Hindlimb muscle (tissue), 1 donor: ENCODE data around the gene PTGIR. TPM values are rescaled to one million over a fixed set of nuclear protein-coding genes. Genes with fewer than 3 reads are reported as not detected.
A peak's percentile ranks its signal among the peaks of the same experiment; 100 is the strongest.
"Not testable (repeated sequence)": the region's sequence is repeated elsewhere in the genome, so short reads cannot be mapped to it uniquely, and the experiment has no call there.

Experiments used
- DNase-seq: peaks from one replicate; pipeline ENCODE4 v3.0.0-alpha.2; 2013
- polyA plus RNA-seq: library from polyadenylated mRNA; unstranded; fragments of 120-200 nt; gene quantifications from one replicate; pipeline ENCODE4 v1.2.1, GENCODE V29; 2013; ENCODE audit not compliant: insufficient read length

PTGIR gene
- polyA plus RNA-seq, 1 donor: 2.3 TPM

DNA sequence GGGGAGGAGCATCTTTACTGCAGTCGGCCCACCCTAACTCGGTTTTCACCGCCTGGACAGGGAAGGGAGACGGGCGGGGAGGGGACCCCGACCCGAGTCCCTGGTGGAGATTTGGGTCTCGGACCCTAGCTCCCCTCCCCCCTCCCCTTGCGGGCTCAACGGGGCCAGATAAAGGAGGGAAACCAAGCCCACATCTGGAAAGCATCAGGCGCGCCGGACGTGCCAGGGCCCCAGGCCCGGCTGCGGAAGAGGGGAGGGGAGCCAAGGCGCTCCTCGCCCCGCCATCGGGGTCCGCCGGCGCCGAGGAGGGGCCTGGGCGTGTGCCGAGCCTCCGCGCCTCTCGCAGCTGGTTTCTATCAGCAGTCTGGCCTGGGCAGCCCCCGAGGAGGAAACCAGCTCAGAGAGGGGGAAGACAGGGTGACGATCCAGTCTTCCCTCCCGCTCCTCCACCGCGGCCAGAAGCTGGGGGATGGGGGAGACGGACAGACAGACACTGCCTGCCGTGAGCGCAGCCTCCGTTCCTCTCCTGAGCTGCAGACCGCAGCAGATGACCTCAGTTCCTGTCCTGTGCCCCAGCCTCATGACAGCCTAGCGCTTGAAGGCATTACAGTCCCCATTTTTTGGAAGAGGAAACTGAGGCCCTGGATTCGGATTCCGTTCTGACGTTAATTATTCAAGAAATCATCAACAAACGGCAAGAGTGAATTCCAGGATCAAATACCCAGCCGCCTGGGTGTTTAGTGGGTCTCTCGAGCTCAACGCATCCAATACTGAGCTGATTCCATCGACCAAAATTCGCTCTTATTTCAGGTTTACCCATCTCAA, 14.7 kb upstream of the PTGIR start:
- DNase-seq: peak; percentile 88

- DNase-seq: no peak
These were observed 12.3 kb upstream of the PTGIR start for GRCh38 chr19:46637224-46637623.

DNA sequence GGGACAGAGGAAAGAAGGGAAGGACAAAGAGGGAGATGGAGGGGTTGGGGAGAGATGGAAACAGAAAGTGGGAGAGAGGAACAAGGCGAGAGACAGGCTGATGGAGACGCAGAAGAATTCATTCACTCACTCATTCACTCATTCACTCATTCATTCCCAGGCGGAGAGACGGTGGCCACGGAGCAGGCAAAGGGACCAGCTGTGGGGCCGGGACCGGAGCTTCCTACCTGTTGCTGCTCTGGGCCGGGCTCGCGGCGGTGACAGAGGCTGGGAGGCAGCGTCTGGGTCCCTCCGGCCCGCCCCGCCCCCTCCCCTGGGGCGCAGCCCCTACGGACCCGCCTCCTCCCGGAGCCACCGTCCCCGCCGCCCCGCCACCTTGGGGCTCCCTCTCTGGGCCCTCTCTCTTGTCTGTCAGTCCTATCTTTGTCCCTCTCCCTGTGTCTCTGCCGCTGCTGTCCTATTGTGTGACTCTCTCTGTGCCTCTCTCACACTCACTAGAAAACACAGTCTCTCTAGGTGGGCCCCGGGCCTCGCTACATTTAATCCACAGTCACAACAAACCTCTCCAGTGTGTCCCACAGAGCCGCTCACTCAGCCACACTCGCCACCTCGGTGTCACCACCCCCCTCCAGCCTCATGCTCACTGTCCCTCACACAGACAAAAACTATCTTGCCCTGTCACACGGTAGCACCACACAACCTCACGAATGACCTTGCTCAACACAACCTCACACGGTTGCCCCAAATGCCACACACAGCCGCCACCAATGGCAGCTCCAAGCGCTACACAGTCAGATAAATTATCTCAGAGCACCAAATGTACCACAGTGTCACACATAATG, 11.3 kb upstream of the PTGIR start, which contains the start of gene GNG8:
Gene GNG8, minus strand, starts transcription at position 283 of the 842 bp plus-strand sequence. CDS start 1,520 bp downstream, outside the sequence.
- DNase-seq: no peak

DNA sequence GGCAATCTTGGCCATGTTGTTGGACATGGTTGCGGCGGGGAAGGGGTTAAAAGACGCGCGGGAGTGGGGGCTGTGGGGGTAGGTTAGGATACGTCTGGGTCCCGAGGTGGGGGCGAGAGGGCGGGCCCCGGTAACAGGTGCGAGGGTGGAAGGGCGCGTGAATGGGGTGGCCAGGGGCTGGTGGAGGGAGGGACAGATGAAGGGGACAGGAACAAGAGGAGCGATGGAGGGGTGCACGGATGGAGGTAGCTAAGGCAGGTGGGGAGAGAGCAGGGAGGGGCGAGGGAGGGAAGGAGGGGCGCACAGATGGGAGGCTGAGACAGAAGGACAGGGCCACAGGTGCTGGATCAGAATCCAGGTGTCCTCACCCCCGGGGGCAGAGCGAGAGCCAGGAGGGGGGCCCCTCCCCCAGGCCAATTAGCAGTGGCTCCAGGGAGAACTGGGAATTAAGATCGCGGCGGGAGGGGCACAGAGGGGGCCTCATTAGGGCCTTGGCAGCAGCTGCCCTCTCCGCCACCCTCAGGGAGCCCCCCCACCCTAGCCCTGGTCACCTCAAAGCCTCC, 9.8 kb upstream of the PTGIR start:
- DNase-seq: no peak

DNA sequence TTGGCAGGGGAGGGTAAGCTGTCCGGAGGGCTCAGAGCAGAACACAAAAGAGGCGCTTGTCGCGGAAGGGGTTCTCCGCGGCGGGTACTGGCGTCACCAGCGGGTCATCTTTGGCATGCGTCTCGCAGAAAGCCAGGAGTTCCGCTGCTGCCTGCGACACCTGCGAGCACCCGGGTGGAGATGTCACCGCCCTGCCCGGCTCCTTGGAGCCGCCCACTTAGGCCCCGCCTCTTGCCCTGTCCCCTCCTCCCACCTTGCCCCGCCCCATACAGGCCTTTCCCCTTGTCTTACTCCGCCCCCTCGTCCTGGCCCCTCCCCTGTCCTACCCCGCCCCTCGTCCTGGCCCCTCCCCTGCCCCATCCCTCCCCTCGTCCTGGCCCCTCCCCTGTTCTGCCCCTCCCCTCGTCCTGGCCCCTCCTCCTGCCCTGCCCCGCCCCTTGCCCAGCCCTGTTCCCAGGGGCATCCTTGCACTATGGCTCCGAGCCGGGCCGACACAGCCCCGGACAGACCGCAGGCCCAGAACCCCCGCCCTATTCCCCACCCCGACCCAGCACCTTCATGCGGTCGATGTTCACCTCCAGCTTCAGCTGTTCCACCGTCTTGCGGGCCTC, 9.3 kb upstream of the PTGIR start:
- DNase-seq: no peak

DNA sequence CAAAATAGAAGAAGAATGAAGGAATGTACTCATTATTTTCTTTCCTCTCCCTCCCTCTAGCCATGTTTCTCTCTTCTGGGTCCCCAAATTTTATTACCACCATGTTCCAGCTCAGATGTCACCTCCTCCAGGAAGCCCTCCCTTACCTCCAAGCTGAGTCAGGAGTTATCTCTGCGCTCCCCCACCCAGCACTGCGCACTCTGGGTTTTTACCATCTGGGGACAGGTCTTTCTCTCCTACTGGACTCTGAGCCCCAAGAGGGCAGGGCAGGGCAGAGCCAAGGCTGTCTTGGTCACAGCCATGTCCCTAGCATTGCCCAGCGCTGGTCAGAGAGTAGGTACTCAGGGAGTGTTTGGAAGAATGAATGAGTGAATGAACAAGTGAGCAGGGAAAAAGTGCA, 8.2 kb upstream of the PTGIR start:
- no peak for DNase-seq

DNA sequence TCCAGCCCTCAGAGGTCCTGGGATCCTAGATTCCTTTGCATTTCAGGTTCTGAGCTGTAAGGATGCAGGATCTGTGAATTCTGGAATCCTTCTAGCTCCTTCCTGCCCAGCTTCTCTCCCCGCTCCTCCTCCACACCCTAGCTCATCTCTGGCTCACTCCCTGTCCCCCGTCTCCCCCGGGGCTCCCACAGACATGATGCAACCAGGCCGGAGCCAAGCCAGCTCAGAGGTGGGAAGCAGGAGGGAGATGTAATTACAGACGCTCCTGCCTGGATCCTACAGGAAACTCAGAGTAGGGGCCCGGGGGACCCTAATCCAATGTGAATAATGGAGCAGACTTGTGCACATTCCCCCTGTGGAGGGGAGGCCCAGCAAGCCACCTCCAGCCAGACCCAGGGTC, 6.6 kb upstream of the PTGIR start:
- DNase-seq: no peak

- DNase-seq: no peak
These were observed 5.8 kb upstream of the PTGIR start for GRCh38 chr19:46630586-46631205.

GRCh38 chr19:46629546-46630025, 4.7 kb upstream of the PTGIR start:
- no peak for DNase-seq

DNA sequence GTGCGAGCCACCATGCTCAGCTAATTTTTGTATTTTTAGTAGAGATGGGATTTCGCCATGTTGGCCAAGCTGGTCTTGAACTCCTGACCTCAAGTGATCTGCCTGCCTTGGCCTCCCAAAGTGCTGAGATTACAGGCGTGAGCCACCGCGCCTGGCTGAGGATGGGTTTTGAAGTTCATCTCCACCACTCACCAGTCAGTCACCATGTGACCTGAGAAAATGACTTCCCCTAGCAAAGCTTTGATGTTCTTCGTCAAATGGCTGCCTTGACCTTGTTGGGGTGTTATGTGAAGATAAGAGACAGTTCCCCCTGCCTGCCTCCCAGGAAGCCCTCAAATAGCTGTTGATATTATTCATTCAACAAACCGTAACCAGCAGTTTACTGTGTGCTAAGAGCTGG, 4.1 kb upstream of the PTGIR start:
- DNase-seq: not testable (repeated sequence)

DNA sequence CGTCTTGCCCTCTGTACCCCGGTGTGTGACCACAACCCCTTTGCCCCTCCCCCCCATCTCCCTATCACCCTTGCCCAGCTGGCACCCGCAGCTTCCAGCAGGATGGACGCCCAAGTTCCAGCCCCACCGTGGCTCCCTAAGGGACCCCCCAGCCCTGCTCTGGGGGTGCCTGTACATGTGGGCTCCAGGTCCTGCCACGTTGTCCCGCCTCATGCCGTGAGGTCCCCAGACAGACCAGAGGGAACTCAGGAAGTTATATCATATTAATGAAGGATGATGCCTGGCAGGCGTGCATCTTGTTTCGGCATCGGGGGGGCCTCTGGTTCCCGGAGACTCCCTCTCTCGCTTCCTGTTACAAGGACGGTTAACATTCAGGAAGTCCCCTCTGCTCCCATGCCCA, 1.6 kb upstream of the PTGIR start:
- no peak for DNase-seq

- DNase-seq: no peak
These were observed 842 bp upstream of the PTGIR start for GRCh38 chr19:46625731-46626130.

- DNase-seq: no peak
These were observed 880 bp downstream of the PTGIR start for GRCh38 chr19:46623915-46624502.

DNA sequence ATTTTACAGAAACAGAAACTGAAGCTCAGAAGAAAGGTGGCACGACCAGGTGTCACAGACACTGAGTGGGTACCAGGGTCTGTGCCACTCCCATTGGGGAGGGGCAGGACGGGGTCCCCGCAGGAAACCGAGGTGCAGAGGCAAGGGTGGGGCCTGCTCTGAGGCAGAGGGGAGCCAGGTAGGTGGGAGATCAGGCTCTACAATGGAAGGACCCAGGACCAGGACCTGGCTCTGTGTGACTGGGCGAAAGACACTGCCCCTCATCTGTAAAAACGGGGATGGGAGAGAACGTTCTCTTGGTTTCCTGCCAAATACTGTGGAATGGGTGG, 2.8 kb downstream of the PTGIR start:
- no peak for DNase-seq

GRCh38 chr19:46621191-46622117, 3.4 kb downstream of the PTGIR start:
- no peak for DNase-seq

GRCh38 chr19:46620716-46621115, 4.2 kb downstream of the PTGIR start:
- no peak for DNase-seq

DNA sequence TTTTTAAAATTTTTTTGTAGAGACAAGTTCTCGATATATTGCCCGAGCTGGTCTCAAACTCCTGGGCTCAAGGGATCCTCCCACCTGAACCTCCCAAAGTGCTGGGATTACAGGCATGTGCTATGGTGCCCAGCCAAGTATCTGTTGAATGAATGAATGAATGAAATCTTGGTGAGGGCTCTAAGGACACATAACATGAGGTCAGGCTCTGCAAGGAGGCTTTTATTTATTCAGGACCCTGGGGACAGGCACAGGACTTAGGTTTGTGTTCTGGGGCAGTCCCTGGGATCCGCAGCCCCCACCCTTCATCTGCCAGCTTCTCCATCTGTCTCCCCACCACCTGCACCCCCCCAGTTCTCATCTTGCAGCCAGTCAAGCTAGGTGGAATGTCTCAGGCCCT, 4.6 kb downstream of the PTGIR start:
- no peak for DNase-seq

GRCh38 chr19:46618670-46619231, 6.1 kb downstream of the PTGIR start:
- no peak for DNase-seq

GRCh38 chr19:46617601-46618000, 7.3 kb downstream of the PTGIR start:
- DNase-seq: no peak

DNA sequence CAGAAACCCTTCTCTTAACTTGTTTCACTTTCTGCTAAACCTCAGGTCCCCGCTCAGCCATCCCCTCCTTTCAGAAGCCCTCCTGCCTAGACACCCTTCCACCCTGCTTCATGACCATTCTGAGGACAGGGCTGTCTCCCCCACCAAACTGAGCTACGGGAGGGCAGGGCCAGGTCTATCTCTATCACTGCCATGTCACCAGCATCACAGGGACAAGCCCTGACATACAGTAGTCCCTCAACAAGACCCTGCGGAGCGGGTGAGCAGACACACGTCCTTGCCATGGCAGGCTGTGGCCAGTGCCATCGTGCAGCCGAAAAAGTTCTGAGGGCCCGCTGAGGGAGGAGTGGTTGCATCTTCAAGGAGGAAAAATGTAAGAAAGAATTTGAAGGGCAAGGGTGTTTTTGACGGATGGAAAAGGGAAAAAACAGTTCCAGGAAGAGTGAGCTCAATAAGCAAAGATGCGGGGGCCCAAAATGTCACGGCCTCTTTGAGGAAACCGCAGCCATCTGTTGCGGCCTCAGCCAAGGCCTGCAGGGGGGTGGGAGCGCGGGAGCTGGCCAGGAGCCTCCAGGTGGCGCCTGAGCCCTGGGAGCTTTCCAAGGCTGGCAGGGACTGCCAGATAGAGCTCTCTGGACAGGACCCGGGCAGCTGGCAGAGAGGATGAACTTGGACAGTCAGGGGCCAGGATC, 8.1 kb downstream of the PTGIR start:
- DNase-seq: no peak
